ENCODE data around the gene KSR2. TPM values are rescaled to one million over a fixed set of nuclear protein-coding genes. Genes with fewer than 3 reads are reported as not detected.

The KSR2 gene
- total and polyA plus RNA-seq, 2 donors (not counting 3 experiments of a cell fraction or from before 2014, with no cell fraction given) = 2.1 to 5.2 TPM

GRCh38 chr12:117674763-117675162, 294.0 kb downstream of the KSR2 start:
- H4K20me1 ChIP-seq (replicated peaks; ENCODE audit: control insufficient read depth, extremely low read depth, insufficient read depth, low read length) = no peaks in the 10 kb centered on the region
- no peak overlapping the region for H3K4me2 ChIP-seq (ENCODE audit: insufficient read depth, low read length)
- no peak overlapping the region for H2AFZ ChIP-seq (ENCODE audit: low read depth, low read length)
- dilution Hi-C loops (cut with MboI; ENCODE audit: extremely low pct_ligation_motif_present, low sequenced_read_pairs) = no loop called here
- TF ChIP-seq CTCF (IDR thresholded peaks at IDR 0.05; ENCODE audit: extremely low read depth in 1 of 2, insufficient read depth in 1 of 2, low read depth in 1 of 2, low read length in 2 of 2) (no peak), MYC (IDR thresholded peaks at IDR 0.05; ENCODE audit: low read depth, low read length) (no peak), JUN (IDR thresholded peaks at IDR 0.05; ENCODE audit: borderline replicate concordance, insufficient read depth, insufficient read length, low read depth) (no peak), POLR2AphosphoS5 (IDR thresholded peaks at IDR 0.05; ENCODE audit: insufficient read depth, low read depth, low read length) (no peak), GATA2 (IDR thresholded peaks at IDR 0.05; ENCODE audit: insufficient read depth, insufficient read length, low read depth, low read length) (no peak), FOS (IDR thresholded peaks at IDR 0.05; ENCODE audit: borderline replicate concordance, insufficient read depth, low read length) (no peak), POLR2A (IDR thresholded peaks at IDR 0.05; ENCODE audit: low read depth, low read length) (no peak), MAX (IDR thresholded peaks at IDR 0.05; ENCODE audit: insufficient read depth, insufficient read length) (no peak), EZH2 (IDR thresholded peaks at IDR 0.05; ENCODE audit: borderline replicate concordance, low read depth, low read length, severe bottlenecking) (no peak)
- FAIRE-seq = no peak
- H3K27me3 ChIP-seq (ENCODE audit: control insufficient read depth in 2 of 2, insufficient read depth in 2 of 2, low read length in 2 of 2) = no peaks in the 10 kb centered on the region
- H3K9ac ChIP-seq (replicated peaks; ENCODE audit: extremely low read depth, insufficient read depth, low read length) = no peak overlapping the region
- ChIA-PET POLR2A (no interaction called here), CTCF (interaction anchor here (2.1 kb wide), 1 partner anchor 10 kb away, joined by 9 read pairs; no protein-coding TSS in a partner anchor)
- DNase-seq (ENCODE audit: low read depth, low spot score) = no peak
- no peaks in the 10 kb centered on the region for H3K36me3 ChIP-seq (ENCODE audit: control insufficient read depth in 2 of 2, extremely low read depth in 1 of 2, insufficient read depth in 2 of 2, low read length in 2 of 2)
- H3K27ac ChIP-seq (ENCODE audit: insufficient read depth, low read depth, low read length) = peak overlapping the region; percentile 48
- no peaks in the 10 kb centered on the region for H3K9me3 ChIP-seq (replicated peaks; ENCODE audit: control insufficient read depth, insufficient read depth, low read length)
- intact Hi-C loops (cut with micrococcal nuclease) = loop anchor here (1.0 to 5.0 kb wide), 4 partner anchors 11 to 437 kb away; no protein-coding TSS in a partner anchor
- H3K4me3 ChIP-seq (replicated peaks in 1 of 3; ENCODE audit: insufficient read depth in 1 of 3, low read depth in 1 of 3, low read length in 3 of 3) = no peak overlapping the region
- no peaks in the 10 kb centered on the region for H3K9me1 ChIP-seq (replicated peaks; ENCODE audit: control insufficient read depth, extremely low read depth, insufficient read depth, low read length)
- TSS peak; percentile 99 for BruUV-seq (replicated peaks)
- peaks cover 38% of the 10 kb centered on the region for H3K4me1 ChIP-seq (ENCODE audit: control insufficient read depth, extremely low read depth, insufficient read depth, low read length)
- H3K79me2 ChIP-seq (ENCODE audit: control insufficient read depth, insufficient read depth, low read length) = peaks cover 37% of the 10 kb centered on the region

Data from endothelial cell of umbilical vein (primary cell).